ENCODE results near the gene UGT2B10.

- TF ChIP-seq RAD21 (CRISPR knock-in tag; IDR thresholded peaks at IDR 0.05): no peak
- TF ChIP-seq THRA (CRISPR knock-in tag; IDR thresholded peaks at IDR 0.05; ENCODE audit: borderline replicate concordance): no peak
- TF ChIP-seq ZHX1 (CRISPR knock-in tag; IDR thresholded peaks at IDR 0.05; ENCODE audit: low read depth): no peak
- TF ChIP-seq PLSCR1 (CRISPR knock-in tag; IDR thresholded peaks at IDR 0.05; ENCODE audit: borderline replicate concordance): no peak
- no peak for TF ChIP-seq ZNF691 (CRISPR knock-in tag; IDR thresholded peaks at IDR 0.05; ENCODE audit: borderline replicate concordance, low read depth)
- no peak for TF ChIP-seq ZNF224 (CRISPR knock-in tag; IDR thresholded peaks at IDR 0.05)
Observed at GRCh38 chr4:68858039-68858438, 42.2 kb downstream of the UGT2B10 start.
